ENCODE data around the gene CRYBG1. TPM values are rescaled to one million over a fixed set of nuclear protein-coding genes. Genes with fewer than 3 reads are reported as not detected.

CRYBG1 gene
- total RNA-seq, 1 experiment from 2014 or later: 19.9 TPM

GRCh38 chr6:106372838-106373501, 12.5 kb downstream of the CRYBG1 start:
- no peak for DNase-seq
- H3F3A ChIP-seq (ENCODE audit: low read length, unreplicated experiment): no peaks in the 10 kb centered on the region
- H3K4me2 ChIP-seq (ENCODE audit: low read length): no peak overlapping the region
- no peaks in the 10 kb centered on the region for H3K9me2 ChIP-seq (replicated peaks; ENCODE audit: low read length)
- no peaks in the 10 kb centered on the region for H3K27me3 ChIP-seq (ENCODE audit: low read length)
- no peak overlapping the region for H3K4me3 ChIP-seq (ENCODE audit: low read length)
- H3K4me1 ChIP-seq (ENCODE audit: insufficient read depth, low read length): peaks cover 51% of the 10 kb centered on the region
- no peaks in the 10 kb centered on the region for H4K20me1 ChIP-seq (ENCODE audit: low read length)
- H2AFZ ChIP-seq (ENCODE audit: low read length): no peak overlapping the region
- no peaks in the 10 kb centered on the region for H3K9me3 ChIP-seq (ENCODE audit: low read length)
- intact Hi-C loops (cut with micrococcal nuclease): no loop called here
- CTCF ChIA-PET: no interaction called here
- H3K9ac ChIP-seq (ENCODE audit: low read length): no peak overlapping the region
- POLR2A ChIA-PET (ENCODE audit: unreplicated experiment): interaction anchor here (0.7 kb wide), 1 partner anchor 11 kb away, joined by 5 read pairs; no protein-coding TSS in a partner anchor
- no peak for ATAC-seq
- H3K79me2 ChIP-seq (ENCODE audit: low read length): peaks cover 32% of the 10 kb centered on the region
- no peak overlapping the region for H3K27ac ChIP-seq (ENCODE audit: low read length)
- H3K36me3 ChIP-seq (ENCODE audit: low read depth, low read length): no peaks in the 10 kb centered on the region
- TF ChIP-seq EZH2phosphoT487 (IDR thresholded peaks at IDR 0.05; ENCODE audit: borderline replicate concordance, low read length) (no peak), EZH2 (IDR thresholded peaks at IDR 0.05; ENCODE audit: low read length, unreplicated experiment) (no peak), CTCF (conservative IDR thresholded peaks at IDR 0.05; ENCODE audit: low read depth, low read length) (no peak)
- no TSS peak for BruUV-seq (replicated peaks)

- no peak overlapping the region for H3K27ac ChIP-seq (ENCODE audit: low read length)
- no peak overlapping the region for H3K4me3 ChIP-seq (ENCODE audit: low read length)
- H3F3A ChIP-seq (ENCODE audit: low read length, unreplicated experiment): no peaks in the 10 kb centered on the region
- ChIA-PET POLR2A (ENCODE audit: unreplicated experiment) (no interaction called here), CTCF (no interaction called here)
- H3K9me2 ChIP-seq (replicated peaks; ENCODE audit: low read length): no peaks in the 10 kb centered on the region
- no peak overlapping the region for H3K9ac ChIP-seq (ENCODE audit: low read length)
- DNase-seq (no peak), ATAC-seq (no peak)
- intact Hi-C loops (cut with micrococcal nuclease): no loop called here
- H3K9me3 ChIP-seq (ENCODE audit: low read length): no peaks in the 10 kb centered on the region
- H3K79me2 ChIP-seq (ENCODE audit: low read length): peaks cover 33% of the 10 kb centered on the region
- no TSS peak for BruUV-seq (replicated peaks)
- no peaks in the 10 kb centered on the region for H3K27me3 ChIP-seq (ENCODE audit: low read length)
- TF ChIP-seq EZH2phosphoT487 (IDR thresholded peaks at IDR 0.05; ENCODE audit: borderline replicate concordance, low read length): no peak
- no peak for TF ChIP-seq EZH2 (IDR thresholded peaks at IDR 0.05; ENCODE audit: low read length, unreplicated experiment)
- TF ChIP-seq CTCF (conservative IDR thresholded peaks at IDR 0.05; ENCODE audit: low read depth, low read length): no peak
- no peak overlapping the region for H2AFZ ChIP-seq (ENCODE audit: low read length)
- H3K36me3 ChIP-seq (ENCODE audit: low read depth, low read length): no peaks in the 10 kb centered on the region
- no peaks in the 10 kb centered on the region for H4K20me1 ChIP-seq (ENCODE audit: low read length)
- no peak overlapping the region for H3K4me2 ChIP-seq (ENCODE audit: low read length)
- H3K4me1 ChIP-seq (ENCODE audit: insufficient read depth, low read length): peaks cover 56% of the 10 kb centered on the region
Observed at GRCh38 chr6:106373502-106374239, 13.2 kb downstream of the CRYBG1 start.

Measured in PC-3 (cell line).